GM13977 (cell line): Measurements from ENCODE around the gene C6orf62.
"Not testable (repeated sequence)": the region's sequence is repeated elsewhere in the genome, so short reads cannot be mapped to it uniquely, and the experiment has no call there.

ENCODE experiments used
- DNase-seq: peaks from one replicate; pipeline ENCODE4 v3.0.0; 2012; ENCODE audit warnings: low spot score
- CTCF ChIP-seq: IDR thresholded peaks from 2 replicates; pipeline ENCODE4 v1.5.1; 2012; ENCODE audit warnings: mild to moderate bottlenecking, control low read depth; ENCODE audit not compliant: insufficient read depth; ENCODE audit errors: extremely low read depth, missing control alignments
- in situ Hi-C: fragments of 300-500 bp; cut with MboI; formaldehyde crosslinking; loops from one replicate; pipeline ENCODE4 v1.12.0; 2022; ENCODE audit warnings: low sequenced_read_pairs, low pct_unique_long_range_greater_than_20kb, mixed read lengths, inconsistent platforms; ENCODE audit not compliant: unreplicated experiment

The C6orf62 gene

GRCh38 chr6:24719125-24719971 is at the start of gene C6orf62:
Gene C6orf62 (minus strand): TSS chr6:24719154. CDS start chr6:24718668, 486 bp downstream.
- DNase-seq, result peak; percentile 46
- in situ Hi-C loops, result loop anchor here (10.0 to 25.0 kb wide), 2 partner anchors 55 to 293 kb away; partner anchors contain the start of gene GMNN
- TF ChIP-seq CTCF, result no peak

- DNase-seq, result no peak
- in situ Hi-C loops, result loop anchor here (10.0 kb wide), 1 partner anchor 184 kb away; no protein-coding TSS in a partner anchor
- TF ChIP-seq CTCF, result no peak
Observed at GRCh38 chr6:24768361-24768760, 49.4 kb upstream of the C6orf62 start.

- peak; percentile 82 for DNase-seq
- in situ Hi-C loops, result loop anchor here (10.0 kb wide), 1 partner anchor 182 kb away; no protein-coding TSS in a partner anchor
- TF ChIP-seq CTCF, result peak; percentile 44
Observed at GRCh38 chr6:24766680-24767462, 47.9 kb upstream of the C6orf62 start.

- not testable (repeated sequence) for DNase-seq
- in situ Hi-C loops, result loop anchor here (10.0 kb wide), 1 partner anchor 181 kb away; no protein-coding TSS in a partner anchor
Observed at GRCh38 chr6:24765968-24766367, 47.0 kb upstream of the C6orf62 start.

- not testable (repeated sequence) for DNase-seq
- in situ Hi-C loops, result loop anchor here (10.0 kb wide), 1 partner anchor 180 kb away; no protein-coding TSS in a partner anchor
Observed at GRCh38 chr6:24764833-24765828, 46.2 kb upstream of the C6orf62 start.

- no peak for TF ChIP-seq CTCF
- in situ Hi-C loops, result loop anchor here (10.0 kb wide), 1 partner anchor 179 kb away; no protein-coding TSS in a partner anchor
- no peak for DNase-seq
Observed at GRCh38 chr6:24763578-24763977, 44.6 kb upstream of the C6orf62 start.
